Psoas muscle (tissue), 8 donors: Measurements from ENCODE around the gene MRPL53. TPM values are rescaled to one million over a fixed set of nuclear protein-coding genes. Genes with fewer than 3 reads are reported as not detected.
"Not testable (repeated sequence)": the region's sequence is repeated elsewhere in the genome, so short reads cannot be mapped to it uniquely, and the experiment has no call there.

Experiments used
- ATAC-seq, 4 donors: fragments of 200-7000 bp; cut with Tn5 transposase; one replicate each; pipeline ENCODE4 v1.9.1; 2020; ENCODE audit warnings: moderate library complexity in 3 of 4, mild to moderate bottlenecking in 2 of 4
- DNase-seq, 2 donors: peaks; one replicate each; pipeline ENCODE4 v3.0.0-alpha.2; 2020
- H3K27ac ChIP-seq: fragments of 200-600 bp; one replicate; pipeline ENCODE4 v1.8.0; 2022
- H3K27me3 ChIP-seq, 3 donors: fragments of 200-600 bp in 1 of 3; one replicate each; pipeline versions ENCODE4 v1.6.1 to v1.8.0; 2013 to 2022; ENCODE audit warnings: low read length in 2 of 3, mild to moderate bottlenecking in 2 of 3, moderate library complexity in 1 of 3; ENCODE audit not compliant: insufficient read depth in 3 of 3
- H3K36me3 ChIP-seq, 2 donors: fragments of 200-600 bp in 1 of 2; one replicate each; pipeline versions ENCODE4 v1.6.1 to v1.8.0; 2013 to 2022; ENCODE audit warnings: low read depth in 1 of 2, mild to moderate bottlenecking in 1 of 2, moderate library complexity in 1 of 2; ENCODE audit not compliant: insufficient read depth in 1 of 2
- H3K4me1 ChIP-seq: fragments of 200-600 bp; one replicate; pipeline ENCODE4 v1.8.0; 2022
- H3K4me3 ChIP-seq: fragments of 200-600 bp; one replicate; pipeline ENCODE4 v1.8.0; 2022; ENCODE audit warnings: mild to moderate bottlenecking
- H3K9me3 ChIP-seq: fragments of 200-600 bp; one replicate; pipeline ENCODE4 v1.8.0; 2022
- CTCF ChIP-seq: fragments of 200-600 bp; IDR thresholded peaks from one replicate; pipeline ENCODE4 v1.8.0; 2022; ENCODE audit warnings: antibody characterized with exemption
- WGBS, 3 donors: extraction: QIAGEN DNeasy Blood & Tissue Kit; methylation state at CpG; one replicate each; pipeline versions ENCODE4 v1.1.6 to v1.1.7; 2013; 5-methylcytosine and 5-hydroxymethylcytosine counted together
- intact Hi-C, 2 donors: fragments of 100-400 bp; cut with DNase I; formaldehyde crosslinking; loops; one replicate each; pipeline versions ENCODE4 v1.11.0 to v1.14.2; 2022
- polyA plus RNA-seq, 3 donors: library from polyadenylated mRNA; stranded (reverse); fragments of 200-250 nt; gene quantifications; one replicate each; pipeline ENCODE4 v1.2.3, GENCODE V29; 2013
- total RNA-seq, 4 donors: library from RNA; stranded (reverse); fragmentation: NEBNext Ultra II Directional in 2 of 4; extraction: Animal tissue kit (Norgen Biotek cat#: 25700) in 2 of 4; gene quantifications; one replicate each; pipeline versions ENCODE4 v1.2.1 to v1.2.4, GENCODE V29; 2021 to 2023
- donor health status: healthy with polysubstance abuse.
- donor health status: DM: no; HTN: no; CAD: no; lungs with moderate emphysema.
- donor health status: Bipolar disorder and iron deficiency.
- donor health status: healthy.
- donor health status: DM: yes; HTN: yes; CAD: no.
- donor health status: DM: no; HTN: no; CAD: no.
- donor health status: DM: no; HTN: no; CAD: no.
- donor health status: DM: yes; HTN: yes; CAD: no.

MRPL53 gene
- total and polyA plus RNA-seq, 7 donors: 63.7 to 157 (median 118) TPM

- no peak for TF ChIP-seq CTCF
- ATAC-seq (no peak), DNase-seq (no peak)
- no peaks in the 10 kb centered on the region for H3K9me3 ChIP-seq
- WGBS, 3 donors: 24 to 32% (median 27%) methylated on average over 5 of the region's 5 CpGs
- no peaks in the 10 kb centered on the region for H3K36me3 ChIP-seq
- H3K27ac ChIP-seq: no peak overlapping the region
- intact Hi-C loops: no loop called here
- H3K4me3 ChIP-seq: no peak overlapping the region
- no peaks in the 10 kb centered on the region for H3K4me1 ChIP-seq
- H3K27me3 ChIP-seq: peaks cover 0 to 27% (median 15%) of the 10 kb centered on the region in 3 donors
These were observed 27.8 kb downstream of the MRPL53 start for GRCh38 chr2:74444498-74445318.

- H3K4me1 ChIP-seq, H3K9me3 ChIP-seq, DNase-seq, intact Hi-C loops, H3K27ac ChIP-seq, H3K36me3 ChIP-seq, ATAC-seq: not testable (repeated sequence)
- Histone ChIP-seq H3K4me3 (peak overlapping the region; percentile 64), H3K27me3 (peaks cover 0 to 27% (median 15%) of the 10 kb centered on the region in 3 donors)
- WGBS, 3 donors: 92 to 94% (median 93%) methylated on average over 16 of the region's 16 CpGs
These were observed 29.8 kb downstream of the MRPL53 start for GRCh38 chr2:74442483-74443297.

- intact Hi-C loops: no loop called here
- Histone ChIP-seq H3K27me3 (peaks cover 0 to 27% (median 15%) of the 10 kb centered on the region in 3 donors), H3K9me3 (no peaks in the 10 kb centered on the region), H3K27ac (peak within 1 kb of the TSS; percentile 70), H3K36me3 (no peaks in the 10 kb centered on the region), H3K4me1 (no peaks in the 10 kb centered on the region), H3K4me3 (peak within 1 kb of the TSS; percentile 64)
- ATAC-seq: peak in 2 of 4 donors; percentile 17 to 28
- peak in 1 of 2 donors; percentile 47 for DNase-seq
- 13 to 28% (median 25%) methylated on average over 55 to 75 of the region's 75 CpGs for WGBS, 3 donors
- TF ChIP-seq CTCF: no peak
These were observed 30.6 kb downstream of the MRPL53 start, which contains the start of gene RTKN for GRCh38 chr2:74441690-74442482. RTKN (minus strand) TSS chr2:74441937; CDS start chr2:74441816, 121 bp downstream.

GRCh38 chr2:74441170-74441689, 31.2 kb downstream of the MRPL53 start:
- peaks cover 0 to 29% (median 15%) of the 10 kb centered on the region in 3 donors for H3K27me3 ChIP-seq
- H3K27ac ChIP-seq: peak overlapping the region; percentile 70
- H3K9me3 ChIP-seq: no peaks in the 10 kb centered on the region
- H3K36me3 ChIP-seq: no peaks in the 10 kb centered on the region
- DNase-seq (no peak), ATAC-seq (peak in 3 of 4 donors; percentile 3 to 11 (median 11))
- WGBS, 3 donors: 15 to 31% (median 21%) methylated on average over 30 to 33 of the region's 33 CpGs
- intact Hi-C loops: no loop called here
- H3K4me1 ChIP-seq: no peaks in the 10 kb centered on the region
- H3K4me3 ChIP-seq: peak overlapping the region; percentile 64
- no peak for TF ChIP-seq CTCF
